NCI-H2227 (cell line): ENCODE results near the gene FGF18.

Source experiments
- DNase-seq: peaks from one replicate; lab custom pipeline; 2025; ENCODE audit not compliant: unreplicated experiment; lab: John Stamatoyannopoulos, UW

The FGF18 gene

DNA sequence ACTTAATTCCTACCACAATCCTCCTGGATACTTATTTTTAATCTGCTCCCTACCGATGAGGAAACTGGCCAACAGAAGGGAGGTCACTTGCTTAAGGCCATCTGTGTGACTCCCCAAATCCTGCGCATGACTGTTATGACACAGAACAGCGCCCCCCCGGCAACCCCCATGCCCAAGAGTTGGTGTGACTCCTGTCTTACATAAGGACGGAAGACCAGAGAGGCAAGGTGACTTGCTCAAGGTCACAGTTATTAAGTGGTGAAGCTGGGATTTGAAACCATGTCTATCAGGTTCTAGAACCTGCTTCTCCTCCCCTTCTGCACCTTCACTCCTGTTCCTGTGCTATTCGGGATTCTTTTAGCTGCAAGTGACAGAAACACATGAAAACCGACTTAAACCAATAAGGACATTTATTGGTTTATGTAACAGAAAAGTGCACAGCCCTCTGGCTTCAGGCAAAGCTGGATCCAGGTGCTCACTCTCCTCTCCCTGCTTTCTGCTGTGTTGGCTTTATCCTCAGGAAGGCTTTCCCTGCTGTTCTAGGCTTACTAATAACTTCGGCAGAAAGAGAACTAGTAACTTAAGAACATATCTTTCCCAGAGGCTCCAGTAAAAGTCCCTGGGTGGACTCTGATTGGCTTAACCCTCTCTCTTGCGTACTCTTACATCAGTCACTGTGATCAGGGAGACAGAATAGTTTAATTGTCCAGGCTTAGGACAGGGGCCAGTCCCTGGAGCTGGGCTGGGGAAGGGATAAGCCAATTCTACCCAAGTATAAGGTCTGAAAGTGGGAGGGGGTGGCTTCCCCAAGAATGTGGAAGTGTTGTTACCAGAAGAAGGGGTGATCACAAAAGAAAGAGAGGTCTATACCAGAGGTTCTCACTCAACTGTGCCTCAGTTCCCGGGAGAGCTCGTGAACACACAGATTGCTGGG is 43.7 kb downstream of the FGF18 start:
- no peak for DNase-seq

DNA sequence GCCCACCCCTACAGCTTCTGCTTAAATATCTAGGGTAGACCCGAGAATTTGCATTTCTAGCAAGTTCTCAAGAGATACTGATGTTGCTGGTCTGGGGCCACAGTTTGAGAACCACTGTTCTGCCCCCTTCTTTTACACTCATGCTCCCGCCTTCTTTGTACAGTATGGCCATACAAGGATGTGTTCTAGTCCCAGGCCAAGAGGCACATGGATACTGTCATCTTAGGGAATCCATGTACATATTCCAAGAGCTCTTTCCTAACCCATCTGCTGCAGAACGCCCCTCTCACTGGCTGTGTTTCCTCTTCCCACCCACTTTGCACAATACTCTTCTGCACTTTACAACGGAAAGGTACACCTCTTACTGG is 44.4 kb downstream of the FGF18 start:
- DNase-seq, result no peak

DNA sequence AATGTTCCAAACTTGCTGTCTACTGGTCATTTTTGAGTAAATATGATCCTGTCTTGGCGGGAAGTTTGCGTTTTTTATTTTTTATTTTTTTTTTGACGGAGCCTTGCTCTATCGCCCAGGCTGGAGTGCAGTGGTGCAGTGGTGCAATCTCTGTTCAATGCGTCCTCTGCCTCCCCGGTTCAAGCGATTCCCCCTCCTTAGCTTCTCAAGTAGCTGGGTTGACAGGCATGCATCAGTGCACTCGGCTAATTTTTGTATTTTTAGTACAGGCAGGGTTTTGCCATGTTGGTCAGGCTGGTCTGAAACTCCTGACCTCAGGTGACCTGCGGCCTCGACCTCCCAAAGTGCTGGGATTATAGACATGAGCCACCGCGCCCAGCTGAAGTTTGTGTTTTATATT is 45.4 kb downstream of the FGF18 start:
- no peak for DNase-seq

- no peak for DNase-seq
Observed at GRCh38 chr5:171467107-171467506, 47.7 kb downstream of the FGF18 start.

GRCh38 chr5:171469326-171469725 is 49.9 kb downstream of the FGF18 start:
- peak; percentile 78 for DNase-seq

GRCh38 chr5:171470420-171470819 is 51.0 kb downstream of the FGF18 start:
- DNase-seq, result no peak

DNA sequence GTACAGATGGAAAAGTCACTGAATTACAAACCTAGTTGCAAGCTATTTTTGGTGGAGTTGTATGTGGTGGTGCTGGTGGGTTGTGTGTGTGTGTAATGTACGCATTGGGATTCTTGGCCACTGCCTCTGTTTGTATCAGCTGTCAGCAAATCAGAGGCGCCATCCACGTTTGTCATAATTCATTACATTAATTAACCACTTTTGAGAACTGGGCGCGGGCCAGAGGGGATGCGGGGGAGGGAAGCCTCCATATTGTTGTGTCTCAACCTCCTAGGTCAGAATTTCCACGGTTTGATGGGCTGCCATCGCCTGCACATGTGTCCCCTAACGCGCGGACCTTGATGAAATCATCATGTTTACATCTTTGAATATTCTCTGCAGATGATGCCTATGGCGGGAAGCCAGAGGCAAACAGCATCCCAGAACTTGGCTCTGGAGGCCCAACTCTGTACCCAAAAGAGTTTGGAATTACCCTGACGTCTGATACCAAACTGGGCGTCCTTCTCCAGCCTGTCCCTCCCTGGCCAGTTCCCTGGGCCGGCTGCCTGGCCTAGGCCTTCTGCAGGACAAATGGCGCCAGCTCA is 54.9 kb downstream of the FGF18 start:
- DNase-seq, result no peak

- no peak for DNase-seq
Observed at GRCh38 chr5:171475596-171475995, 56.1 kb downstream of the FGF18 start.

- no peak for DNase-seq
Observed at GRCh38 chr5:171476701-171477100, 57.3 kb downstream of the FGF18 start.

DNA sequence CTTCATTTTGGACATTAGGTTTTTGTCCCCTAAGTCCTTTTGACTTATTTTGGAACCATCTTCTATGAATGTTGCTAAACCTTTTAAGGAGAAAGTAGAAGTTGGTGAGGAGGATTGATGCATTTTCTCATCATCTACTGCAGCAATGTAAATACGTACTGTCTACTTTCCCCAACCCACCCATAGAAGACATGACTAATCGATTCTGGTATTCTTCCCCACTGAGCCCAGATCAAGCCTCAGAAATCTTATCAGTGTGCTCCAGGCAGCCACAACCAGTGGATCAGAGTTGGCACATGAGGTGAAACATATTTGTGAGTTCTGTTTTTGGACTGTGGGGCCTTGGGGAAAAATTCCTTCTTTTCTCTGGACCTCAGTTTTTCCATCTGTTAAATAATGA is 57.7 kb downstream of the FGF18 start:
- DNase-seq, result no peak

GRCh38 chr5:171477666-171478065 is 58.2 kb downstream of the FGF18 start:
- no peak for DNase-seq

DNA sequence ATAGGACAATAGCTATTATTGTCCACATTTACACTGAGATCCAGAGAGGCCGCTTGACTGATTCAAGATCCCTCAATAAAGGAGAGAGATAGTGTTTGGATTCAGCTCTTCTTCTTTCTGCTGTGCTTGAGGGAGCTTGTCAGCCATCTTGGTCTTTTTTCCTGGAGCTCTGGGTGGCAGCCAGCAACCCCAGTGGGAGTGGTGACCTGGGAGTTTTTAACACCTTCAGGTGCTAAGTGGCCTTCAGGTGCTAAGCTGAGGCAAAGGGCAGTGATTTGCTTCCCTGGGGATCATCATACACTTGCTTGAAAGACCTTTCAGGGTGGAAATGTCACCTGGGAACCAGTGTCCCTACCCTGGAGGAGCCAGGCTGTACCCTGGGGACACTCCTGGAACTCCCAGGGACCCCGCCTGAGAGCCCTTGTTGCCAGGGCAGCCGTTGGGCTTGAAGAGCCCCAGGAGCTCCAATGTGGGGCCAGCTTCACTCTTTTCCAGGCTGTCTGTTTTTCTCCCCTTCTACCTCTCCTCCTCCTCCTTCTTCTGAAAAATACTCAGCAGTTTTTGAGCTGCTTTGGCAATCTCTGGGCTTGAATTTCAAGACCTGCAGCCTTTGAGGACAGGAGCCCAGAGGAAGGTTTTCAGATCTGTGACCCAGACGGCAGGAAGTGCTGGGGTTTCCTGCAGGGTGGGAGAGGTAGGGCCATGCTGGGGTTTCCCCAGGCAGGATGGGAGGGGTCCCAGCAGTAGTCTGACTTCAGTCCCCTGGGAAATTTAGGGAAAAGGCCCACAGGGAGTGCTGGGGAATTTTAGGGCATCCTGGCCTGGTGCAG is 59.7 kb downstream of the FGF18 start:
- no peak for DNase-seq

DNA sequence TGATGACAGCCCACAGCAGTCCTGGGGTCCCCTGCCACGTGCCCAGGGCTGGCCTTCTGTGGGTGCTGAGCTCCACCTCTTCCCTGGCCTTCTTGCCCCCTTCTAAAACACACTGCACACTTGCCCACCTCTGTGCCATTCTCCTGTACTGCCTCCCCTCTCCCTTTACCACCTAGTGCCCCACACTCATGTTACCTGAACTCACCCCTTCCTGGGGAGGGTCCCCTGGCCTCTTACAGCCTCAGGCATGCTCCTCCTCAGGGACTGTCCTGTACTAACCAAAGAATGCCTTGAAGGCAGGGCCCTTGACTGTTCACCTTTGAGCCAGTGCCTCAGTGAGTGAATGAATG is 60.3 kb downstream of the FGF18 start:
- no peak for DNase-seq

GRCh38 chr5:171480239-171480638 is 60.8 kb downstream of the FGF18 start:
- no peak for DNase-seq

- DNase-seq, result no peak
Observed at GRCh38 chr5:171481571-171482433, 62.4 kb downstream of the FGF18 start.

DNA sequence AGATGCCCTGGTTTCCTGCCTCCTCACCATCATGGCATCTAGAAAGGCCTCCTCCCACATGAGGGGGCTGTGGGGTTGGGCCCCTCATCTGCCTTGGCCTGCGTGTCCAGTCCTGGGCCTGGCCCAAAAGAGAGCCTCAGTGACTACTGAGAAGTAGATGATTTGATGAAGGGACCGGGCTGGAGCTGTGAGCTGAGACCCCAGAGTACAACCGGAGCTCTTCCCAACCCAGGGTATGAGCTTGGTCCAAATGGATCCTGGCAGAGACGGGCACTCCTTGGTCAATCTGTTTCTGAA is 62.9 kb downstream of the FGF18 start:
- DNase-seq, result no peak

- no peak for DNase-seq
Observed at GRCh38 chr5:171483551-171484135, 64.2 kb downstream of the FGF18 start.

DNA sequence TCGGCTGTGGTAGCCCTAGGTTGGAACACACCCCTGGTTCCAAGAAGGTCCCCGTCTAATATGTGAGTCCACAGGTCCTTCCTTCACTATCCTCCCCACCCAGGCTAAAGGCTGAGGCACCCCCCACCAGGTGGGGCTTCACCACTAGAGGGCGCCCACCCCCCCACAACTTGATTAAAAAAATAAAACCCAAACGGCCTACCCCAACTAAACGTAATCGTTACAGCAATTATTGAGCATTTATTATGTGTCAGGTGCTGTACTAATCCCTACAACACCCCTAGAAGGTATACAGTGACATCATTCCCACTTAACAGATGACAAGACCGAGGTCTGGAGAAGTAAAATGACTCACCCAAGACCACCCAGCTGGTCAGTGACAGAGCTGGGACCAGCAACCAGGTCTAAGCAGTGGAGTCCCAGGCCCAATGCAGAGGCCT is 65.0 kb downstream of the FGF18 start:
- no peak for DNase-seq

DNA sequence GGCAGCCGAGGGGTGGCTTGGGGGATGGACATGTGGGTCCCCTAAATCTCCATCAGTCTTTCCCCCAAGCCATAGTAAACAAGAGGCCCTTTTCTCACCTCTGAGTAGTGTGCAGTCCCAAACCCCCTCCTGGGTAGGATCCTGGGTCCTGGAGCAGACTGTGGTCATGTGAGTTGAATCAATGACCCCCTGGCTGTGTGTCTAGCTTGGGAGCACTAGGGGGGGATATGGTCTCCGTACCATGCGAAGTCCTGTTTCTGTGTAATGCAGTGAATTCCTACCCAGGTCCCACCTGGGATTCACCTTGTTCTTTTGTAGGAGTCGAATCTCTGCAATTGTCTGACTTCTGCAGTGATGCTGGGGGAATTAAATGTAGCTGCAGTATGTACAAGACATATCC is 66.2 kb downstream of the FGF18 start:
- no peak for DNase-seq

GRCh38 chr5:171486613-171487012 is 67.2 kb downstream of the FGF18 start:
- no peak for DNase-seq

- DNase-seq, result no peak
Observed at GRCh38 chr5:171488876-171489275, 69.4 kb downstream of the FGF18 start.
